Breast epithelium (tissue), 3 donors: ENCODE data around the gene LUZP1.

ENCODE experiments used
- POLR2AphosphoS5 ChIP-seq, 3 donors: sonication (generic); formaldehyde crosslinking; IDR thresholded peaks; one replicate each; pipeline ENCODE4 v1.6.1; 2017; ENCODE audit warnings: antibody characterized with exemption in 3 of 3
- TF ChIP-seq, protein P1 (sequence below), 3 donors: fragments of 450-650 bp; IDR thresholded peaks; one replicate each; pipeline ENCODE4 v1.5.1; 2016 to 2017; ENCODE audit warnings: antibody characterized with exemption in 3 of 3, mild to moderate bottlenecking in 3 of 3, moderate library complexity in 3 of 3

DNA sequence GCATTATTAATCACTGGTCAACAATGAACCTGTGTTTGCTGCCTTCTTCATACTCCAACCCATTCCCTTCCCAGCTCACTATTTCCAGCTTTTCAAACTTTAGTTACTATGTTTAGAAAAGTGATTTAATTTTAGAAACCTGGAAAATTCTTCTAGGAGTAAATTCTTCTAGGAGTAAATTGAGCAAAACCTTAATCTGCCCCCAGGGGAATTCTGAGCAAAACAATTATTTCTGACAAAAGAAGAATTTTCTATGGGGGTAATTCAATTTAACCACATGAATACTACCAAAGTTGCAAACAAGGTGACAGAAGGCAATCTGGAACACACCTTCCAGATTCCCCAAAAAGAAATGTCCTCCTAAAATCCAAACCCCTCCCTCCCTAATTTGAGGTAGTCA lies 1.8 kb downstream of the LUZP1 start:
- TF ChIP-seq, protein P1, sequence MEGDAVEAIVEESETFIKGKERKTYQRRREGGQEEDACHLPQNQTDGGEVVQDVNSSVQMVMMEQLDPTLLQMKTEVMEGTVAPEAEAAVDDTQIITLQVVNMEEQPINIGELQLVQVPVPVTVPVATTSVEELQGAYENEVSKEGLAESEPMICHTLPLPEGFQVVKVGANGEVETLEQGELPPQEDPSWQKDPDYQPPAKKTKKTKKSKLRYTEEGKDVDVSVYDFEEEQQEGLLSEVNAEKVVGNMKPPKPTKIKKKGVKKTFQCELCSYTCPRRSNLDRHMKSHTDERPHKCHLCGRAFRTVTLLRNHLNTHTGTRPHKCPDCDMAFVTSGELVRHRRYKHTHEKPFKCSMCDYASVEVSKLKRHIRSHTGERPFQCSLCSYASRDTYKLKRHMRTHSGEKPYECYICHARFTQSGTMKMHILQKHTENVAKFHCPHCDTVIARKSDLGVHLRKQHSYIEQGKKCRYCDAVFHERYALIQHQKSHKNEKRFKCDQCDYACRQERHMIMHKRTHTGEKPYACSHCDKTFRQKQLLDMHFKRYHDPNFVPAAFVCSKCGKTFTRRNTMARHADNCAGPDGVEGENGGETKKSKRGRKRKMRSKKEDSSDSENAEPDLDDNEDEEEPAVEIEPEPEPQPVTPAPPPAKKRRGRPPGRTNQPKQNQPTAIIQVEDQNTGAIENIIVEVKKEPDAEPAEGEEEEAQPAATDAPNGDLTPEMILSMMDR (IDR thresholded peaks at IDR 0.05), result no peak
- TF ChIP-seq POLR2AphosphoS5 (IDR thresholded peaks at IDR 0.05), result no peak
